Breast epithelium (tissue), 3 donors: ENCODE data around the gene NSFL1C.

Experiments used
- POLR2A ChIP-seq: fragments of 450-650 bp; IDR thresholded peaks from one replicate; pipeline ENCODE4 v1.6.1; 2016; ENCODE audit warnings: antibody characterized with exemption, mild to moderate bottlenecking, moderate library complexity
- TF ChIP-seq, protein P1 (sequence below), 3 donors: fragments of 450-650 bp; IDR thresholded peaks; one replicate each; pipeline ENCODE4 v1.5.1; 2016 to 2017; ENCODE audit warnings: antibody characterized with exemption in 3 of 3, mild to moderate bottlenecking in 3 of 3, moderate library complexity in 3 of 3

DNA sequence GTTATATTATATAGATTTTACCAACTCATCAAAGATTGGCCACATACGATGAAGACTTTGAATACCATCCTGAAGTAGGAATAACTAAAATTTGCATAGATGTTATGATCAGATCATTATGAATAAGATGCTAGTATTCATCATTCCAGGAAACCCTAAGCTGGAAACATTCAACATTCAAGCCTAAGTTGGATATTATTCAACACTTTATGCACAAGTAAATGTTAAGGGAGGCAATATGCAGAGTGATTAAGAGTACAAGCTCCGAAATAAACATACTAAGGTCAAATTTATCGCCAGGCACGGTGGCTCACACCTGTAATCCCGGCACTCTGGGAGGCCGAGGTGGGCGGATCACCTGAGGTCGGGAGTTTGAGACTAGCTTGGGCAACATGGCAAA lies 30.4 kb downstream of the NSFL1C start:
- TF ChIP-seq POLR2A, result no peak
- TF ChIP-seq, protein P1, sequence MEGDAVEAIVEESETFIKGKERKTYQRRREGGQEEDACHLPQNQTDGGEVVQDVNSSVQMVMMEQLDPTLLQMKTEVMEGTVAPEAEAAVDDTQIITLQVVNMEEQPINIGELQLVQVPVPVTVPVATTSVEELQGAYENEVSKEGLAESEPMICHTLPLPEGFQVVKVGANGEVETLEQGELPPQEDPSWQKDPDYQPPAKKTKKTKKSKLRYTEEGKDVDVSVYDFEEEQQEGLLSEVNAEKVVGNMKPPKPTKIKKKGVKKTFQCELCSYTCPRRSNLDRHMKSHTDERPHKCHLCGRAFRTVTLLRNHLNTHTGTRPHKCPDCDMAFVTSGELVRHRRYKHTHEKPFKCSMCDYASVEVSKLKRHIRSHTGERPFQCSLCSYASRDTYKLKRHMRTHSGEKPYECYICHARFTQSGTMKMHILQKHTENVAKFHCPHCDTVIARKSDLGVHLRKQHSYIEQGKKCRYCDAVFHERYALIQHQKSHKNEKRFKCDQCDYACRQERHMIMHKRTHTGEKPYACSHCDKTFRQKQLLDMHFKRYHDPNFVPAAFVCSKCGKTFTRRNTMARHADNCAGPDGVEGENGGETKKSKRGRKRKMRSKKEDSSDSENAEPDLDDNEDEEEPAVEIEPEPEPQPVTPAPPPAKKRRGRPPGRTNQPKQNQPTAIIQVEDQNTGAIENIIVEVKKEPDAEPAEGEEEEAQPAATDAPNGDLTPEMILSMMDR (IDR thresholded peaks at IDR 0.05), result no peak
